ENCODE measurements around the gene DBN1. TPM values are rescaled to one million over a fixed set of nuclear protein-coding genes. Genes with fewer than 3 reads are reported as not detected.

Gene DBN1
- 289 and 291 TPM in 2 replicates for total RNA-seq

GRCh38 chr5:177473443-177474001 is at the start of gene DBN1:
Gene DBN1, minus strand, starts transcription at chr5:177473634. Its CDS starts 113 bp downstream, at chr5:177473521.

GRCh38 chr5:177516601-177517568 is 43.5 kb upstream of the DBN1 start, which contains the start of gene DDX41:
Gene DDX41, minus strand, starts transcription at chr5:177516961. Its CDS starts 16 bp downstream, at chr5:177516945.

GRCh38 chr5:177509381-177509951 is 36.0 kb upstream of the DBN1 start, which contains the start of gene DOK3:
Gene DOK3, minus strand, starts transcription at chr5:177509826. Its CDS starts 286 bp downstream, at chr5:177509540.

DNA sequence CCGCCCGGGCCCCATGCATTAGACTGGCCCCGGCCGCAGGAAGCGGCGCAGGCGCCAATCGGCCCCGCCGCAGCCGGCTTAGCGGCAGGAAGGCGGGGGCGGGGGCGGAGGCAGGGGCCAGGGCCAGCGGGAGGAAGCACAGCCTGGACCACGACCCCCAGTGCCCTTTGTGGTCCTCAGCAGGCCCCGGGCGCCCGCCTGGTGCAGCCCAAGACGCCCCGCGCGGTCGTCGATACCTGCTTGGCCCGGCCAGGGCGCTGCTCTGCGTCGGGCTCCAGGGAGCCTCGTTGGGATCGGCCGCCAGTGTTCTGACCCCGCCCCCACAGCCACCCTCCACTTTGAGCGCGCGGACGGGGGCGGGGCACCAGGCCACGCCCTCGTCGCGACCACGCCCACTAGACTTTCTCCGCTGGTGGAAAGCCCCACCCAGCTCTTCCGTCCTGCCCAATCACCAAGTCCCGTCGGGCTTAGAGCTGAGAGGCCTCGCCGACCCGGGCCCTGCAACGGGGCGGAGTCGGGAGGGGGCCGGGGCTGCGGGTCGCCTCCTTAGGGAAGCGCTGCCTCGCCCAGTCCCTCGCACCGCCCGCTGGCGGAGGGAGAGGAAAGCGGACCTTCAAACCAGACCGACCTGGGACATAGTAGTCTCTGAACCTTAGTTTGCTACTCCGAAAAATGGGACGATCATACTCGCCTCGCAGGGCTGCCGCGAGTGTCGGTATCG is 24.0 kb upstream of the DBN1 start, which contains the start of gene PDLIM7:
Gene PDLIM7 (minus strand): TSS at position 313 of the 721 bp plus-strand sequence. CDS start 1,092 bp downstream, outside the sequence.

DNA sequence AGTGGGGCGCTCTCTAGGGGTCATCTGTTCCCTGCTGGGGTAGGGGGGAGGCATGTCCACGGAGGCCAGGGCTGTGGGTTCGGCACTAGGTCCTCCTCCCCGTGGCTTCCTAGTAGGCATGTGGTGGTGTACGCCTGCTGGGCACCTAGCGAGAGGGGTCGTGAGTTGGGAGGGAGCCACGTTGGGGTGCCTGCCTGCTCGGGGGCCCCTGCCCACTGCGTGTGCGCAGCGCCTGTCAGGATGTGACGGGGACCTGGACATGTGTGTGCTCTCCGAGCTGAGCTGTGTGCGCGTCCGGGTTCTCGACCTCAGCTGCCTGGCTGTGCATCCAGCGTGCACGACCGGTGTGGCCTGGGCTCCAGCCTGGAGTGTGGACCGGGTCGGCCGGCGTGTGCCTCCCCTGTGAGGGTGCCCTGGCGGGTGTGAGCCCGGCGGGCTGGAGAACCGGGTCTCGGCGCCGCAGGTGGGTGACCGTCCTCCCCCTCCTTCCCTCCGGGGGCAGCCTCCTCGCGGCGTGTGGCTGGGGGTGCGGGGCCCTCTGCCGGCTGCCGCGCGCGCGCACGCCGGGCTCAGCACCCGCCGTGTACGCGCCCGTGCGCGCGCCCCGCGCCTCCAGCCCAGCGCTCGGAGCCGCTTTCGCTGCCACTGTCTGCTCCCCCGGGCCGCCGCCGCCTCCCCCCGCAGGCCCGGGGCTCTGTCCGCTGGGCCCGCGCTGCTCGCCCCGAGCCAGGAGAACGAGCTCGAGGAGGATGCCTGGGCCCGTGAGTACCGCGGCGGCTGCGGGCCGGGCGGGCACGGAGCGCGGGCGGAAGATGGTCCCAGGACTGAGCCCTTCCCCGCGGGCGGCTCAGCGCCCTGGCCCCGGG is 27.0 kb downstream of the DBN1 start, which contains the start of gene PRR7:
Gene PRR7 (plus strand): TSS at position 615 of the 866 bp plus-strand sequence. CDS start 8,254 bp downstream, outside the sequence.

DNA sequence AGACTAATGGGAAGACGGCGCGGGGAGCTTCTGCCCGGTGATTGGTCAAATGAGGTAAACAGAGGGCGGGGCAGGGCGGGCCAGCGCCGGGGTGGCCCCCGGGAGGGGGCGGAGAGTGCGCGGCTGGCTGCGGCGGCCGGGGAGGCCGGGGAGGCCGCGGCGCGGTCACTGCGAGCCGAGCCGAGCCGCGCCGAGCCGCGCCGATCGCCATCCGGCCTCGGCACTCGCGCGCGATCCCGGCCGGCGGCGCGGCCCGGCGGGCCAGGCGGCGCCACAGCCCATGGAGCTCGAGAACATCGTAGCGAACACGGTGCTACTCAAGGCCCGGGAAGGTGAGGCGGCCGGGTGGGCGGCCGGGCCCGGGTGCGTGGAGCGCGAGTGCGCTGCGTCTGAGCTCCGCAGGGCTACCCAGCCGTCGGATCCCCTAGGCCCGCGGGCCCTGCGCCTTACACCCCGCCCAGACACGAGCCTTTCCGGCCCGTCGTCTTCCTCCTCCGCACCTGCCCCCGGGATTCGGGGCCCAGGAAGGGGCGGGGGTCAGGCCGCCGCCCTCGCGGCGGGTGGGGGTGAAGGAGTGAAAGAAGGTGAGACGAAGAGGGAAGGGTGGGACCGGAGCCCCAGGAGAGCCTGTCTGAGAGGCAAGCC is 46.7 kb downstream of the DBN1 start, which contains the start of gene GRK6:
Gene GRK6 (plus strand): TSS at position 111 of the 645 bp plus-strand sequence. CDS start 170 bp downstream, at position 281.

GRCh38 chr5:177409043-177409801 is 64.2 kb downstream of the DBN1 start, which contains the start of gene F12:
Gene F12, minus strand, starts transcription at chr5:177409564. Its CDS starts 37 bp downstream, at chr5:177409527.

Other genes with a start within 250 kb of the DBN1 start
- 11.1 and 15.0 TPM in 2 replicates for gene RAB24, start 169.9 kb downstream of the DBN1 start, total RNA-seq
- 178 and 203 TPM in 2 replicates for gene PRELID1, start 169.8 kb downstream of the DBN1 start, total RNA-seq
- gene MXD3, start 161.7 kb downstream of the DBN1 start, total RNA-seq = 5.9 and 6.2 TPM in 2 replicates
- 274 and 342 TPM in 2 replicates for gene LMAN2, start 122.0 kb downstream of the DBN1 start, total RNA-seq
- 5.2 and 10.0 TPM in 2 replicates for gene RGS14, start 115.7 kb downstream of the DBN1 start, total RNA-seq
- not detected in 2 replicates for gene SLC34A1, start 89.2 kb downstream of the DBN1 start, total RNA-seq
- not detected in 2 replicates for gene PFN3, start 73.0 kb downstream of the DBN1 start, total RNA-seq
- gene F12, start 64.1 kb downstream of the DBN1 start, total RNA-seq = 0.57 and 1.6 TPM in 2 replicates
- gene GRK6, start 47.0 kb downstream of the DBN1 start, total RNA-seq = 26.8 and 27.4 TPM in 2 replicates
- 10.3 and 21.2 TPM in 2 replicates for gene PRR7, start 26.8 kb downstream of the DBN1 start, total RNA-seq
- 142 and 235 TPM in 2 replicates for gene PDLIM7, start 24.0 kb upstream of the DBN1 start, total RNA-seq
- gene DOK3, start 36.2 kb upstream of the DBN1 start, total RNA-seq = 3.3 and 4.0 TPM in 2 replicates
- gene DDX41, start 43.3 kb upstream of the DBN1 start, total RNA-seq = 76.0 and 80.7 TPM in 2 replicates
- 25.3 and 30.1 TPM in 2 replicates for gene FAM193B, start 80.9 kb upstream of the DBN1 start, total RNA-seq
- gene TMED9, start 118.6 kb upstream of the DBN1 start, total RNA-seq = 124 and 141 TPM in 2 replicates
- gene B4GALT7, start 126.5 kb upstream of the DBN1 start, total RNA-seq = 36.1 and 45.1 TPM in 2 replicates

All from vein endothelial cell (primary cell).